Bone marrow (tissue), 2 donors: ENCODE data around the gene MTMR10.

Source experiments
- DNase-seq, 2 donors: peaks; one replicate each; lab custom pipeline; 2025; lab: John Stamatoyannopoulos, UW

The MTMR10 gene, protein sequence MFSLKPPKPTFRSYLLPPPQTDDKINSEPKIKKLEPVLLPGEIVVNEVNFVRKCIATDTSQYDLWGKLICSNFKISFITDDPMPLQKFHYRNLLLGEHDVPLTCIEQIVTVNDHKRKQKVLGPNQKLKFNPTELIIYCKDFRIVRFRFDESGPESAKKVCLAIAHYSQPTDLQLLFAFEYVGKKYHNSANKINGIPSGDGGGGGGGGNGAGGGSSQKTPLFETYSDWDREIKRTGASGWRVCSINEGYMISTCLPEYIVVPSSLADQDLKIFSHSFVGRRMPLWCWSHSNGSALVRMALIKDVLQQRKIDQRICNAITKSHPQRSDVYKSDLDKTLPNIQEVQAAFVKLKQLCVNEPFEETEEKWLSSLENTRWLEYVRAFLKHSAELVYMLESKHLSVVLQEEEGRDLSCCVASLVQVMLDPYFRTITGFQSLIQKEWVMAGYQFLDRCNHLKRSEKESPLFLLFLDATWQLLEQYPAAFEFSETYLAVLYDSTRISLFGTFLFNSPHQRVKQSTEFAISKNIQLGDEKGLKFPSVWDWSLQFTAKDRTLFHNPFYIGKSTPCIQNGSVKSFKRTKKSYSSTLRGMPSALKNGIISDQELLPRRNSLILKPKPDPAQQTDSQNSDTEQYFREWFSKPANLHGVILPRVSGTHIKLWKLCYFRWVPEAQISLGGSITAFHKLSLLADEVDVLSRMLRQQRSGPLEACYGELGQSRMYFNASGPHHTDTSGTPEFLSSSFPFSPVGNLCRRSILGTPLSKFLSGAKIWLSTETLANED

DNA sequence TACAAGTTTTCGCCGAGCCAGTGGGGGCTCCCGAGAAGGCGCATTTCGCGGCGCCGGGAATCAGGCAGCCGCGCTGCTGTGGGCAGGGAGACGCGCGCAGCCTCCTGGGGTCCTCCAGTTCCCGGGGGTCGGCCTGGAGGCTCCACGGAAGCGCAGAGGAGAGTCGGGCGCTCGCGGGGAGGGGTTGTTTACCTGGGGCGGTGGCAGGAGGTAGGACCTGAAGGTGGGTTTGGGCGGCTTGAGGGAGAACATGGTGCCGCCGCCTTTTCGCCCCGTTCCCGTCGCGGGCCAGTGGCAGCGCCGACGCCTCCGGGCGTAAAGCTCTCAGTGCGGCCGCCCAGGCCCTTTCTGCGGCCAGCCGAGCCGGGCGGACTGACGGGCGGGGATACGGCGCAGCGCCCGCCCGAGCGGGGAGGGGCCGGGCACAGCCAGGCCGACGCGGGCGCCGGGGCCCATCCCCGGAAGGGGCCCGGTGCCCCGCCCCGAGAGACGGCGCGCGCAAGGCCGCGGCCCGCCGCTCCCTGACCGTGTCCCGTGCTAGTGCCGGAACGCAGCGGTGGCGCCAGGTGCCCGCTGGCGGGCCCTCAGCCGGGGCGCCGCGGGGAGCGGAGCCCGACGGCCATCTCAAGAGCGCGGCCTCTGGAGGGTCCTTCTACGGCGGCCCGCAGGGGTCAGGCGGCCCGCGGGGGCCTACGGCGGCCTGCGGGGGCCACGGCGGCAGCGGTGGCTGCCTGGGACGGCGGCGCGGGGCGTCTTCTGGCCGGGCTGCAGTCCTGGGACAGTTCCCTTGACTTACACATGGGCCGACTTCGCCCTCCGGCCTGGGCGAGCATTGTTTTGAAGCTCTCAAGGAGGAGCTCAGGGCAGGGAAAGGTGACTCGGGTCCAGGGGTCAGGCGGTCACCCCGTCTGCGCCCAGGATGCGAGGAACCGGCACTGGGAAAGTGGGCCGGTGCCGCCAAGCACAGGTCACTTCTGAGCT is at the start of gene MTMR10:
TSS of gene MTMR10 (minus strand) at position 374 of the 981 bp plus-strand sequence. CDS start at position 252, 122 bp downstream.
- peak; percentile 33 to 64 for DNase-seq

DNA sequence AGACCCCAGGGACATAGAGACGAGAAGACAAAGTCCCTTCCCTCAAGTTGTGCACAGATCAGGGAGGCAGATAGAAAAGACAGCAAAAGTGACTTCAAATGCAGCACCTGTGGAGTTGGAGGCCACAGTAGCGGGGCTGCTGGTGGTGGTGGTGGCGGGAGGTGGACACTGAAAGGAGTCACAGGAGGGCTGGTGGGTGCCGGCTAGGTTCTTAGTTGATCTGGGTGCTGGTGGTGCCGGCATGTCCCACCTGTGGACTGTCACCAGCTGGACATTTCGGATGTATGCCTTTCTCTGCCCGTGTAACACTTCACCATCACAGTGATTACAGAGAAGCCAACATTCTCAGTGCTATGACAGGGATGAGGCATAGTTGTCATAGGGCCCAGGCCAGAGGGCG is 49.2 kb upstream of the MTMR10 start:
- DNase-seq, result no peak

DNA sequence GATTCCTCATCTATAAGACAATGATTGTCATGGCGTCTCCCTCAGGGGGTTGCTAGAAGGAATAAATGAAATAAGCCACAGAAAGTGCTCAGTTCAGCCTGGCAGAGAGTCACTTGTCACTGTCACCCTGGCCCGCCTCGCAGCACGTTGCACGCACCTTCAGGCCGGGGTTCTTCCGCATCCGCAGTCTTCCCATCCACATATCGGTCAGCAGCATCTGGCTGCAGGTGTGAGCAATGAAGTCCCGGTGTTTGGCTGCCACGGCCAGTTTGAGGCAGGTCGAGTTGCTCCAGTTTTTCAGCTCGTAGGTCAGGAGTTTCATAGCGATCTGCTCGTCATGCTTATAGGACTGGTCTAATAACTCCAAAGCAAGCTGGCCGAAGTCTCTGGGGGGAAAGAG is 48.5 kb upstream of the MTMR10 start:
- no peak for DNase-seq

DNA sequence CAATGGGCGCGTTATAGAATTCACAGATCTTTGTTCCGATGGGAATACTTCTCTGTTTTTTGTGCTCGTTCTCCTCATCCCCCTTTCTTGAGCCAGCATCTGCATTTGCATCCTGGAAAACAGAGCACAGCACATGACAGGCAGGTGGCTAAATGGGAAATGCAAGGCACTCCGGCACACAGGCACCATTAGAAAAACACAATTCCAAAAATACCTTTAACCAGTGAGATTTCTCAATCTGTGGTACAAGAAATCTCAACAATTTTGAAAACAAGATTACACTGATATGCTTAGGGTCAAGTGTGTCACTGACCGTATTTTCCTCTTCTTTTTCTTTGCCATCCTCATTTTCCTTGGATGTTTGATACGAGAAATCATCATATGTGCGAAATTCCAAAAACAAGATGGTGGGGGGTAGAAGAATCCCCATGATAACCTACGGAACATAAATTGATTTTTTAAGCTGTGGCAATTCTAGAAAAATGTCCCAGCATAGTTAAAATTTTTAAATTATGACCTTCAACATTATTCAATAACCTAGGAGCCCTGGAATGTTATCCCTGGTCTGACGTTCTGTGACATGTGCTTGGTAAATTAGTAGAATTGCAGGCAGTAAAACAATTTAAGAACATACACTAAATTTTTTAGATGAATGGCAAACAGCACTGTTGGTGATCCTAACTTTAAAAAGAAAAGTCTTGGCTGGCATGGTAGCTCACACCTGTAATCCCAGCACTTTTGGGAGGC is 46.5 kb upstream of the MTMR10 start:
- DNase-seq, result no peak

DNA sequence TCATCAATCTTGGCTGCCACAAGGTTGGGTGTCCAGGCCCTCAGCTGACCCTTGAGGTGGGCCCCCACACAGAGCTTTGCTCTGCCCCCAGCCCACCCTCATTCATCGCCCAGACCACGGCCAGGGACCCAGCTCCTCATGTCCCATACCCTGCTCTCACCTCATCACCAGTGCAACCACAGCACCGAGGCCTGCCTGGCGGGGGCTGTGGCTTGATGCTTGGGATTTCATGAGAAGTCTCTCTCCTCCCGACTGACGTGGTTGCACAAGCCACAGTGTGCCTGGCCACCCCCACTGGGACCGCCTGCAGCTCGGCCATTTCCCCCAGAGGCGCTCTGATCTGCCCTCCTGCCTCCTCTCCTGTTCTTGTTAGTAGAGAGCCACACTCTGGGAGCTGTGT is 45.4 kb upstream of the MTMR10 start:
- DNase-seq, result no peak

DNA sequence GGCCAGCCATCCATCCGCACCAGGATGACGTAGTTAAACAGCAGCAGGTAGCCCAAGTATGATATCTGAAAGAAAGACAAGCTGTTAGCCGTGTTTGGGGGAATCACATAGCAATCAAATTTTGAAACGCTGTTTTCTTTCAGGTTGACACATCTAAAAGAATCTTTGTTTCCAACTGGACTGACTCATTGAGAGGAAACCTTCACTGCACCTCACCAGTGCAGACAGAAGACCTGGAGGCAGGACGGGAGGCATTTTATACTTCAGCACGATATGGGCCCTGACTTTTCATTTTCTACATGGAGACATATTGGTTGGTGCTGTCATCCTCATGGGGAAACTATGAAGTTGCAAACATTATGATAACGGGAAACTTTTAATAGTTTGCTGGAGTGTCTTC is 44.2 kb upstream of the MTMR10 start:
- no peak for DNase-seq

DNA sequence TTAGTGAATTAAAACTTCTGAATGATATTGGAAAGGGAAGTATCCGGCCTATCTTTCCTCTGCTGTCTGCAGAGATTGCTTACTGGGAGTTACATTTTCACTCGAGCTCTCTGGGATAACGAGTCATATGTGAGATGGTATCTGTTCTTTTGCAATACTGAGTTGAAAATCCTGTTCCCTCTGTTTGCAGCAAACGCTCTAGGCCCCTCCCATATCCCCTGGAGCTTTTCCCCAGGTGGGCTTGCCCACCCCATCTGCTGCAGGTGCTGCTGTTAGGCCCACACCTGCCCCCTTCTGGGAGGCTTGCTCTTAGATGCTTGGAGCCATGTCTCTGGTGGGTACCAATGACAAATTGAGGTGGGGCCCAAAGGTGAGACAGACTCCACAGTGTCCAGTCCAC is 42.7 kb upstream of the MTMR10 start:
- DNase-seq, result no peak

DNA sequence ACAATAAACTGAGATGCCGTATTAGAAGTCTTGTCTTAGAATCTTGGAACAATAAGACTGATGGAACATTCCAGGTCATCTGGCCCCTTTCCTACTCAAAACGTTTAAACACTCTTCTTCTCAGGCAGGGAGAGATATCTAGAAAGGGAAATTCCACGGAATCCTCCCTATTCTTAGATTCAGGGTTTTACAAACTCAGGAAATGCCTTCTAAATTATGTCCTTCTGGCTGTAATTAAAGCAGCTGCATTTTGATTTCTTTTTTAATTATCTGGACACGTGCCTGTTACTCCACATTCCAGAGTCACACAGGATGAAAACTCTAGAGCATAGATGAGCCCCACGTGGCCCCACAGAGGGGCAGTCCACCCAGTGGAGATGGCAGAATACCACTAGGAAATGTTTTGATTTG is 41.5 kb upstream of the MTMR10 start:
- no peak for DNase-seq

DNA sequence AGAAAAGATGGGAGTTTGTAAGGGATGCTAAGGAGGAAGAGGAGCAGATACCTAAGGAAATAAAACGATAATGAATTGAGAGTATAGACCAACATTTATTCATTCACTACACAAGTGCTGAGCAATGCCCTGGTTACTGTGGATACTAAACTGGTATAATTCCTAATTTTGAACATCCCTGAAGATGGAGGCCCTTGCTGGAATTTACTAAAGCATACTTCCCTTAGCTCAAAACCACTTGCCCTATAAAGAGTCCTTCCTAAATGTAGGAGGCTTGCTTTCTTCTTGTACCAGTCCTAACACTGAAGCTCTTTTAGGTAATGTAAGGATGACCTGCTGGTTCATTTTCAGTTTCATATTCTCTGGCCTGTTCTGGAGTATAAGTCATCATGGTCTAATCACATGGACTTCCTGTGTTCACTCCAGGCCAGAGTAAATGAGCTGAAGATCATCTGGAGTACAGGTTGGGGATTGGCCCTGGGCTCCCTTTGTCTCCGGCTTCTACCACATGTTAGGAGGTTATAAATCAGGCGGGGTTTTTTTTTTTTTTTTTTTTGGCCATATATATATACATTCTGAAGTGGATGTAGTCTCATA is 40.1 kb upstream of the MTMR10 start:
- DNase-seq, result peak in 1 of 2 donors; percentile 4

DNA sequence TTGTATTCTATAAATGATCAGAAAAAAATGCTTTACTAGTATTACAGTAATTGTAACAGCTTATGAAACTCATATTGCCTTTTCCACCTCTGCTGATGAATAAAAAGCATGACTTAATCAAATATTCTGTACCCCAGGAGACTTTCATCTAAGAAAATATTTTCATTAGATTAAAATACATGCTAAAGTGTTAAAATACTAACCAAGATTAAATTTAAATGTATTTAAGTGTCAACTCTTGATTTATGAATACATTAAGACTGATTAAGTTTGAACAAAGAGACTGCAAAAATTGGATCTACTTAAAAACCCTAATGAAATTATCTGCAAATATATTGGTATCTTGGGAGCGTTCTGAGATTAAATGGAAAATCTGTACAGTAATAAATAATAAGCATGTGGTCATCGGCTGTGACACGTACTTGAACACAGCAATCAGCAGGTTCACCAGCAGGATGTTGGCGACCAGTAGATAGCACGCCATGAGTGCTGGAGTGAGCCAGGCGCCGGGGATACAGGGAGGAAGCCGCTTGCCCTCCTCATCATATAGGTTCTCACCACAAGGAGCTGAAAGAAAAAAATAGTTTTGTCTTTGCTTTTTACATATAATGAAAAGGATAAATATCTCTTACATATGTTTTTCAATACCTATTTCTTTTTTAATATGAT is 36.6 kb upstream of the MTMR10 start:
- DNase-seq, result no peak

DNA sequence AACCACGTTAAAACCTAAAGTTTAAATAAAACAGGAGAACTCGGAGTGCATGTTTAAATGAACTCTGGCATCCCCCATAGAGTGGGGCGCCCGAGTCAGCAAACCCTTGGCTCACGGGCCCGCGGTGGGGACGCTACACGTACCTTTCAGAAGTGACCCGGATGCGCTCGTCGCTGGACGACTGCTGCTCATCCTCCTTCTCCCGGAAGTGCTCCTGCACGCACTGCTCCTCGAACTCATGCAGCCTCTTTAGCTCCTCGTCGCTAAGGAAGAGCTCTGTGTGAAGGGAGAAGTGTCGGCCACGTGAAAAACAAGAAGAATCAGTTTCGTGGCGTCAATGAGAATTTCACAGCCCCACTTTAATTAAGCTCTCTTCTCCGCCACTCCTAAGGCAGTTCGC is 34.6 kb upstream of the MTMR10 start:
- DNase-seq, result no peak

DNA sequence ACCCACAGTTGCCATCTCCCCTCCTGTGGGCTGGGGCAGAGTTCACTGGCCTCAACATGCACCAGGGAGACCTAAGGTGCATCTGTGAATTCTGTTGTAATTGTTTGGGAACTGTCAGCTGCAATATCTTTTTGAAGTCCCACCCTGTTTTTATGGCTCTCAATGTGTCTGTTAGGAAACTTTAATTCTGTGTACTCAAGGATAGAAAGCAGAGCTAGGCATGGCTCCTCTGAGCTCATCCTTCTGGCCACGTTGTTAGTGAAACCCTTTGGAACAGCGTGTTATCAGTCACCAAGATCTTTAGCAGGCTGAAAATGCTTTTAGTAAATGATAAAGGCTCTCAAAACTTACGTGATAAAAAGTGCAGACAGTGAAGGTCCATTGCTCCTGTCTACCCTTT is 33.6 kb upstream of the MTMR10 start:
- DNase-seq, result no peak

DNA sequence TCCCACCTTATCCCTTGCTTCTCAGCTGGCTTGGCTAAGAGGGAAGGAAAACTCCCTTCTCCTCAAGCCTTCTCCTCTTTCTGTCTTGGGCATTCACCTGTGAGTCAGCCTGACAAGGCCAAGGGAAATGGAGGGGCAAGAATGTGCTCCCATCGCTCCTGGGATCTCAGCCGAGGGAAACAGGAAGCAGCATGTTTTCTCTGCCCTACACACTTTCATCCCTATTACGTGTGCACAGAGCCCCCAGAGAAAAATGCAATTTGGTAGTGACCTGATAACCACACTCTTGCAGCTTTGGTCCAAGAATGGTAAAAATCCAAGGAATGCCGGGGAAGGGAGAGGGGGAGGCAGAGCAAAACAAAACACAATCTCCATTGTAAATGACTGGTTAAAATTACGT is 32.9 kb upstream of the MTMR10 start:
- no peak for DNase-seq

DNA sequence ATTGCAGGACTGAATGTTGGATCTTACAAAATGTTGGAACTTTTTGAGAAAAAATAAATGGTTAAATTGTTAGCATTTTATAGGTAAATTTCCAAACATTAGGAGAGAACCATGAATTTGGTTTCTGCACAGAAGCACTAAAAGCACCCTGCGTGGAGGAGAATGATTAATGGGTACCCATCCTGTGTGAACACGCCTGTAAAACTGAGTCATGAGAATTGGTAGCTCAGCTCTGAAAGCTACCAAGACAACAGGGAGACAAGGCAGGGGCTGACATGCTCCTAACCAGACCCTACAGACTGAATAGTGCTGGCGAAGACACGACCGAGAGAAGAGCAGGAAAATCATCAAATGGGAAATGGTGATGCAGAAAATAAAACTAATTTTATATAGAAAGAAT is 32.4 kb upstream of the MTMR10 start:
- no peak for DNase-seq

DNA sequence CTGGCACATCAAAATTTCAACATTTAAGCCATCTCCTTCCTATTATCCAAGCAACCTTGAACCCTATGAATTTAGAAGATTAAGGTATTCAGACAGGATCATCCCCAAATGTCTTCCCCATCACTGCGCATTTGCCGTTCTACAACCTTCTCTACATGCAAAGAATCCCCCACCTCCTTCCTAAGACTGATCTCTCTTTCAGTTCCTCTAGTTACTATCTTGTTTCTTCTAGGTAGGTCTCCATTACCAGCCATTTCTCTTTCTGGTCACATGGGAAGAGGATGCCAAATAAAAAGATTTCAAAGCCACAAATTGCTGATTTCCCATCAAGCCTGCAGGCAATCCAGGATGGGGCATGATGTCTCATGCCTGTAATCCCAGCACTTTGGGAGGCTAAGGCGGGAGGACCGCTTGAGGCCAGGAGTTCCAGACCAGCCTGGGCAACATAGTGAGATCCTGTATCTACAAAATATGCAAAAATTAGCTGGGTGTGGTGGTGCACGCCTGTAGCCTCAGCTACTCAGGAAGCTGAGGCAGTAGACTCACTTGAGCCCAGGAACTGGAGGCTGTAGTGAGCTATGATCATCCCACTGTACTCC is 29.7 kb upstream of the MTMR10 start:
- no peak for DNase-seq

DNA sequence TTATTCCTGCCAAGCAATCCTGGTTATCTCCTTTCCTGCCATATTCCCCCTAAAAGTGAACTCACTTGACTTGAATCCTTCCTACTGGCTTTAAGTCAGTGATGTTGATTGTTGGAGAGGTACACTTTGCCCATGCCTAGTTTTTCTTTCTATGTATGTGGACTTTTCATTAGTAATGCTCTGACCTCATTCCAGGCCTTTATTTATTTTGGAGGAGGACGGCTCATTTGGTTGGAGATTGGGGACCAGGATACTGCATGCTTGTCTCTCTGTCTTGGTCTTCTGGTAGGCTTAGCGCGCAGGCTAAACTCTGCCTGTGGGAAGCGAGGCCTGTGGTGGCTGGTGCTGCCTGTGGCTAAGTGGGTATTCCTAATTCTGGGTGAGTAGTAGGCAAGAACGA is 29.1 kb upstream of the MTMR10 start:
- DNase-seq, result no peak

DNA sequence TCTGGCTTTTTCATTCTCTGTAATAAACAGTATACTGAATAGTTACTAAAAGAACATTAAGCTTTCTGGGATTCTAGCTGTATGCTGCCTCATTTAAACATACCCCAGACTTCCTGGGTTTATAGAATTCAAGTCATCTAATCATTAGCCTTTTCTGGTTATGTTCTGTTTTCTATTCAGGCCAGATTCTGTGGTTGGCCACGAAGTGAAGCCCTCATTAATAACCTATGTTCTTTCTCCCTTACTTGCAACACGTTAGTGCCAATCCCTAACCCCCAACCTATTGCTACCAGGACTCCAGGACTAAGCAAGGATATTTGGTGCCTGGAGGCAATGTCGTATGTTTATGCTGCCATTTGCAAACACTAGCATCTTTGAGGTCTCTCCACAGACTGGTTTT is 28.6 kb upstream of the MTMR10 start:
- no peak for DNase-seq

DNA sequence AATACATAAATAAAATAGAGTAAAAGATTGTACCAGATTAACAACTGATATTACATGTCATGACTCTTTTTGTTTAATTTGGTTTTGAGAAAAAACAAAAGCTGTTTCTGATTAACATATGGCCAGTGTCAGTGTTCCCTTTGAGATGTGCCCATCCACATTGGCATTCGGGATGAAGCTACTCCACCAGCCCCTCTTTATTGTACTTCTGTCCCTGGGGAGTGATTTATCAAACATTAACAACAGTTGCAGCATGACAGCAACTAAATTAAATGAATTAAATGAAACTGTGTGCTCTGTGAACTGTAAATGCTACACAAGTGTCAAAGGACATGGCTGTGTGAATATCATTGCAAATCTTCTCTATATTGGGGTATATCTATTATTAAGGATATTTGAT is 25.9 kb upstream of the MTMR10 start:
- no peak for DNase-seq

DNA sequence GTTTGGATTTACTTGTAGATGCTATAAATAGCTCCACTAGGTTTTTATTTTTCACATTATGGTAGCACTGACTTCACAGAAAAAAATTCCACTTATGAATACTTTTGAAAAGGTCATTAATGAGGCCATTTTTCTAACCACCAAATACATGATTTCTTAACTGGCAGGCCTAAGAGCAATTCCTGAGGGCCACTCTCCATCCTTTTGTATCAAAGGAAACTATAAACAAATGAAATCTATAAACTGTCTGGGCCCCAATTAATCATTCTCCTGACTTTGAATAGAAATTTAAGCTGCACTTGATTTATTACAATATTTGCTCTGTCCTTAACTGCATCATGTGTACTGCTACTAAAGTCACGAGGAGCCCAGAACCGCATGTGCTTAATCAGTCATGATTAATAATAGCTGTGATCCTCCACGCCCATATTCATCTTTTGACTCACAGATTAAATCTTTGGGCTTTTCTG is 25.1 kb upstream of the MTMR10 start:
- DNase-seq, result no peak

DNA sequence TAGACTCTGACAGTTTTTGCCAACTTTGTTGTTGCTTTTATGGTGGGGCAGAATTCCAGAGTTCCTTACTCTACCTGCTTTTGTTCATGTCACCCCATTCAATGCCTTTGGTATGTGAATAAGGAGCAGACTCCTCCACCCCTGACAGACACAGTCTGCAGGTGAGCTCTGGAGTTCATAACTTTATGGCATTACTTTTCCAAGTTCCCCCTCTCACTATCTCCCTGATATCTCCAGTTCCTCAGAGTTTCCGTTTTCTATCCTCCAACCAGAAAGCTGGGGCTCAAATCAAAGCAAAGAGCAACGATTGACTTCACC is 23.1 kb upstream of the MTMR10 start:
- no peak for DNase-seq
